AG09309 (cell line): ENCODE results near the gene PLPPR1.

ENCODE experiments used
- DNase-seq: peaks from one replicate; pipeline ENCODE4 v3.0.0-alpha.2; 2010; ENCODE audit warnings: low read depth
- H3K4me3 ChIP-seq: 2 replicates; pipeline ENCODE4 v1.5.1; 2011; ENCODE audit warnings: mild to moderate bottlenecking, low read depth, low read length, moderate library complexity; ENCODE audit not compliant: control insufficient read depth
- TF ChIP-seq, protein P1 (sequence below): IDR thresholded peaks from 2 replicates; pipeline ENCODE4 v1.5.1; 2011; ENCODE audit warnings: mild to moderate bottlenecking, low read depth, low read length, inconsistent platforms; ENCODE audit not compliant: insufficient read depth, control insufficient read depth; ENCODE audit errors: missing control alignments

PLPPR1 gene

DNA sequence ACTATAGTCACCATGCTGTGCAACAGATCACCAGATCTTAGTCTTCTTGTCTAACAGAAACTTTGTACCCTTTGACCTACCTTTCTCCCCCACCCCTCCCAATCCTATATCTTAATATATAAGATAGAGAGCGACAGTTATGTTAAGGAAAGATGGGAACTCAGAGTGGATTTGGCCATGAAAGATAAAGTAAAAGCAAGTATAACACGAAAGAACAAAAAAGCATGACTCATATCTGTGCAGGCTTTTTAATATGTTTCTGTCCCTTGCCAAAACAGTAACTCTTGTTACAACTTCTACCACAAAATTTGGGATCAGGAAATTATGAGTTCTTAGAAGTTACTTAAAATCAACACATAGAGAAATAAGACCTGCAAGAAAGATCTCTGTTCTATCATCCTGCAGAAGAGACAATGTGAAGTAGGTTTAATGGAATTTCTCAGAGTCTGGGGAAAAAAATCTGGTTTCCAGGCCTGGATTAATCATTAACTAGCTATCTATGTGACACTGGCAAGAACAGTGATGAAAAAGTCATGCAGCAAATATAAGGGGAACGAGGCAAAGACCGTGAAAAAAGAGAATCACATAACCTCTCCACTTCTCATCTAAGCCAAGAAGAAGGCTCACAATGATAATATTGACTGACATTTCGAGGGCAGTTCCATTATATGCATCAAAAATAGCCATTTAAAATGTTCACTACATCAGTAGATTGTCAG, 337.7 kb downstream of the PLPPR1 start:
- peak; percentile 11 for DNase-seq
- H3K4me3 ChIP-seq: no peak overlapping the region
- TF ChIP-seq, protein P1, sequence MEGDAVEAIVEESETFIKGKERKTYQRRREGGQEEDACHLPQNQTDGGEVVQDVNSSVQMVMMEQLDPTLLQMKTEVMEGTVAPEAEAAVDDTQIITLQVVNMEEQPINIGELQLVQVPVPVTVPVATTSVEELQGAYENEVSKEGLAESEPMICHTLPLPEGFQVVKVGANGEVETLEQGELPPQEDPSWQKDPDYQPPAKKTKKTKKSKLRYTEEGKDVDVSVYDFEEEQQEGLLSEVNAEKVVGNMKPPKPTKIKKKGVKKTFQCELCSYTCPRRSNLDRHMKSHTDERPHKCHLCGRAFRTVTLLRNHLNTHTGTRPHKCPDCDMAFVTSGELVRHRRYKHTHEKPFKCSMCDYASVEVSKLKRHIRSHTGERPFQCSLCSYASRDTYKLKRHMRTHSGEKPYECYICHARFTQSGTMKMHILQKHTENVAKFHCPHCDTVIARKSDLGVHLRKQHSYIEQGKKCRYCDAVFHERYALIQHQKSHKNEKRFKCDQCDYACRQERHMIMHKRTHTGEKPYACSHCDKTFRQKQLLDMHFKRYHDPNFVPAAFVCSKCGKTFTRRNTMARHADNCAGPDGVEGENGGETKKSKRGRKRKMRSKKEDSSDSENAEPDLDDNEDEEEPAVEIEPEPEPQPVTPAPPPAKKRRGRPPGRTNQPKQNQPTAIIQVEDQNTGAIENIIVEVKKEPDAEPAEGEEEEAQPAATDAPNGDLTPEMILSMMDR: no peak

DNA sequence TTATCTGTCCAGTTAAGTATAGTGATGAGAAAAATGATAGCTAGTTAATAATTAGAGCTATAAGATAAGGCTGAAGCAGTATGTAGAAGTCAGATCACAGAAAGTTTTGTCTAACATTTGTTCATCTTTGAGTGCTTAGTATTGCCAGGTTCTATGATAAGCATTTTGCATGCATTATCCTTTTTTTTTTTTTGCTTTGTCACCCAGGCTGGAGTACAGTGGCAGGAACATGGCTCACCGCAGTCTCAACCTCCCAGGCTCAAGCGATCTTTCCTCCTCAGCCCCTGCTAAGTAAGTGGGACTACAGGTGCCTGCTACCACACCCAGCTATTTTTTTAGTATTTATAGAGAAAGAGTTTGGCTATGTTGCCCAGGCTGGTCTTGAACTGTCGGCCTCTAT, 338.8 kb downstream of the PLPPR1 start:
- DNase-seq: no peak
- TF ChIP-seq, protein P1: no peak

DNA sequence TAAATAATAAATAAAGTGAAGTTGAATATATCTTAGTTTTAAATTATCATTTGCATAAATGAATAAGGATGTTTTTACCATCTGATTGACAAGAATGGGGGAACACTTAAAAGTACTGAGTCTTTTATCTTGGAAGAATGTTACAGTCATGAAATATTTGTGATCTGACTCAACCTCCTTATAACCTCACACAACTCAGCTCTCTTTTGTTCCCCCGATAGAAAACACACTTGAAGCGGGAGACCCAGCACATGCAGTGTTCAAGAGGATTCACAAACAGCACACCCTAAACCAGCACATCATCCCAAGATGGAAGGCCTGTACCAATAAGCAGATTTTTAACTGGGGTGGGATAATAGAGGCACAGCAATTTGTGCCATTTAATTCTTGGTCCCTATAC, 340.8 kb downstream of the PLPPR1 start:
- no peak overlapping the region for H3K4me3 ChIP-seq
- DNase-seq: no peak
- TF ChIP-seq, protein P1: no peak

More for the DNA sequence above, 338.8 kb downstream of the PLPPR1 start:
- H3K4me3 ChIP-seq: no peak overlapping the region

DNA sequence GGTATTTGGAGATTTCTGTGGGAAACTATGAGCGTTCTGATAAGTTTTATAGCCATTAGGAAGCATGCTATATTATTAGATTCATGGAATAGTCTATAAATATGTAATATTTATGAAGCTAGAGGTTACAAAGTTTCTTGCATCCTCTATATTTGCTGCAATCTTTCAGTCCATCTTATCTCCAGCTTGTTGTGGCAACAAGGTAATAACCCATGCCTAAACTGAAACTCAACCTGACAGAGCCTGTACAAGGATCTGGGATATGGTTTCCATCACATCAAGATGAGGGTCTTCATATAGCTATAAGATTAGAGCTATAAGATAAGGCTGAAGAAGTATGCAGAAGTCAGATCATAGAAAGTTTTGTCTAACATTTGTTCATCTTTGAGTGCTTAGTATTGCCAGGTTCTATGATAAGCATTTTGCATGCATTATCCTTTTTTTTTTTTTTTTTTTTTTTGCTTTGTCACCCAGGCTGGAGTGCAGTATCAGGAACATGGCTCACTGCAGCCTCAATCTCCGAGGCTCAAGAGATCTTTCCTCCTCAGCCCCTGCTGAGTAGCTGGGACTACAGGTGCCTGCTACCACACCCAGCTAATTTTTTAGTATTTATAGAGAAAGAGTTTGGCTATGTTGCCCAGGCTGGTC, 341.5 kb downstream of the PLPPR1 start:
- TF ChIP-seq, protein P1: no peak
- no peak for DNase-seq
- no peak overlapping the region for H3K4me3 ChIP-seq

DNA sequence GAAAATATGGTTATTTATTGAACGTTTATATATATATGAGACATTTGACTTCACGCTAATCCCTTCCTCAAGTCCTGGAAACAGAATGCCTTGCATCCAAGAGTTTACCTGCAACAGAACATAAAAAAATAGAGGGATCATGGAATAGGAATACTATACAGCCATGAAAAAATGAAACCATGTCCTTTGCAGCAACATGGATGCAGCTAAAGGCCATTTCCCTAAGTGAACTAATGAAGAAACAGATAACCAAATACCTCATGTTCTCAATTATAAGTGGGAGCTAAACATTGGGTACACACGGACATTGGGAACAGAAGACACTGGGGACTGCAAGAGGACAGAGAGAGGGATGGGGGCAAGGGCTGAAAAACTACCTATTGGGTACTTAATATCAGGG, 343.3 kb downstream of the PLPPR1 start:
- DNase-seq: no peak

DNA sequence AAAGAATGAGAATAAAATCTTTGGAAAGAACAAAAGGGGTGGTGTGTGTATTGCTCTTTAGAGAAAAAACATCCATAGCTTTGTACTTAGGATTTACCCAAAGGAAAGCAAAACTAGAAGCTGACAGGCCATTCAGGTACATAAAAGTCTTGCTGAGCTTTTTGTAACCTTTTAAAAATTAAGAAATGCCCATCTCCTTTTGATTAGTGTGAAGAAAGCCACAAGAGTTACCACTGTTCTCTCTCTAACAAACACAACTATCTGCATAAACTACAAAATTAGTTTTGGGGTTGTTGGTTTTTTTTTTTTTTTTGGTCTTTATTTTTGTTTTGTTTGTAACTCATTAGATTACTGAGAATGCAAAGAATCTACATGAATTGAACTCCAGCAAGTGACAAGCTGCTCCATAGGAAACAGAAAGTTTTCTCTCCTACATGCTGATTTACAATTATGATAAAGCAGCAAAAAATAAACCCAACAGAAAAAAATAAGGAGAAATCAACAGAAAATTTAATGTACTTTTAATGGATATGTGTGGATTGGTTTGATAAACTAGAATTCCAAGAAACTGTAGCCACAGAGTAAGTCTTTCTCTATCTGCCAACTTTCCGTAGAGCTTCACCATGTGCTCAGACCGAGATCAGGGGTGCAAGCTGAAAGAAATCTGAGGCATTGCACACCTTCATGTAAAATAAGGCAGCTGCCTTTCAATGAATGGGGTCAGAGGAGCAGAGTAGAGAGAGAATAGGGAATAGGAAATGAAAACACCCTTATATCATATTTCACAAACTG, 344.0 kb downstream of the PLPPR1 start:
- DNase-seq: no peak
- H3K4me3 ChIP-seq: no peak overlapping the region
- TF ChIP-seq, protein P1: no peak

More for the DNA sequence above, 343.3 kb downstream of the PLPPR1 start:
- no peak overlapping the region for H3K4me3 ChIP-seq
- TF ChIP-seq, protein P1: no peak
